GM23338 (cell line): Measurements from ENCODE around the gene NPHP3. TPM values are rescaled to one million over a fixed set of nuclear protein-coding genes. Genes with fewer than 3 reads are reported as not detected.

Source experiments
- ATAC-seq: fragments of 200-7000 bp; cut with Tn5 transposase; 3 replicates; pipeline ENCODE4 v1.9.1; 2020
- DNase-seq: peaks from one replicate; pipeline ENCODE4 v3.0.0-alpha.2; 2015; ENCODE audit warnings: low spot score
- H2AFZ ChIP-seq: fragments of 200-600 bp; sonication (generic); 2 replicates; pipeline ENCODE4 v1.8.0; 2016; ENCODE audit warnings: antibody characterized with exemption, mild to moderate bottlenecking, moderate library complexity
- H3F3A ChIP-seq: fragments of 200-600 bp; sonication (generic); replicated peaks from 2 replicates; pipeline ENCODE4 v1.8.0; 2017; ENCODE audit warnings: antibody characterized with exemption, mixed run types, low read depth
- H3K27ac ChIP-seq: fragments of 200-600 bp; sonication (generic); 2 replicates; pipeline ENCODE4 v1.6.1; 2016; ENCODE audit warnings: low read depth
- H3K27me3 ChIP-seq: fragments of 200-600 bp; sonication (generic); 2 replicates; pipeline ENCODE4 v1.8.0; 2016; ENCODE audit warnings: mild to moderate bottlenecking, mixed run types, moderate library complexity; ENCODE audit not compliant: insufficient read depth
- H3K36me3 ChIP-seq: fragments of 200-600 bp; sonication (generic); 2 replicates; pipeline ENCODE4 v1.8.0; 2016; ENCODE audit warnings: mild to moderate bottlenecking; ENCODE audit not compliant: insufficient read depth
- H3K4me1 ChIP-seq: fragments of 200-600 bp; sonication (generic); 2 replicates; pipeline ENCODE4 v1.8.0; 2016; ENCODE audit warnings: mild to moderate bottlenecking, moderate library complexity; ENCODE audit not compliant: insufficient read depth
- H3K4me2 ChIP-seq: fragments of 200-600 bp; sonication (generic); 2 replicates; pipeline ENCODE4 v1.7.1; 2017; ENCODE audit warnings: mixed run types
- H3K4me3 ChIP-seq: fragments of 200-600 bp; sonication (generic); 2 replicates; pipeline ENCODE4 v1.6.1; 2016; ENCODE audit warnings: mixed run types
- H3K79me2 ChIP-seq: fragments of 200-600 bp; sonication (generic); replicated peaks from 2 replicates; pipeline ENCODE4 v1.8.0; 2017; ENCODE audit warnings: mild to moderate bottlenecking; ENCODE audit not compliant: insufficient read depth
- H3K9me2 ChIP-seq: fragments of 200-600 bp; sonication (generic); 2 replicates; pipeline ENCODE4 v1.8.0; 2017; ENCODE audit not compliant: insufficient read depth
- H4K20me1 ChIP-seq: fragments of 200-600 bp; sonication (generic); replicated peaks from 2 replicates; pipeline ENCODE4 v1.8.0; 2017; ENCODE audit warnings: mild to moderate bottlenecking; ENCODE audit not compliant: insufficient read depth
- H3K27ac Mint-ChIP-seq: 2 replicates; pipeline ENCODE4 v1.8.0; 2020; ENCODE audit warnings: inconsistent platforms, mild to moderate bottlenecking, moderate library complexity, mixed read lengths
- H3K27me3 Mint-ChIP-seq: 3 replicates; pipeline ENCODE4 v1.8.0; 2022; ENCODE audit warnings: low read depth, mild to moderate bottlenecking, moderate library complexity, mixed read lengths, inconsistent platforms; ENCODE audit not compliant: insufficient read depth, poor library complexity
- H3K36me3 Mint-ChIP-seq: 3 replicates; pipeline ENCODE4 v1.8.0; 2021; ENCODE audit warnings: low read depth, mild to moderate bottlenecking, inconsistent platforms, moderate library complexity, mixed read lengths
- H3K4me1 Mint-ChIP-seq: 3 replicates; pipeline ENCODE4 v1.8.0; 2020; ENCODE audit warnings: mild to moderate bottlenecking, inconsistent platforms, mixed read lengths
- H3K4me3 Mint-ChIP-seq: 3 replicates; pipeline ENCODE4 v1.8.0; 2021; ENCODE audit warnings: moderate library complexity, mild to moderate bottlenecking, inconsistent platforms, mixed read lengths
- H3K9me3 Mint-ChIP-seq: 3 replicates; pipeline ENCODE4 v1.8.0; 2020; ENCODE audit warnings: moderate library complexity, mild to moderate bottlenecking, inconsistent platforms, mixed read lengths
- CREB1 ChIP-seq: fragments of 250-450 bp; sonication (Bioruptor Pico); IDR thresholded peaks from 2 replicates; pipeline ENCODE4 v1.5.0; 2020; ENCODE audit warnings: low read depth, mild to moderate bottlenecking, moderate library complexity
- CTCF ChIP-seq, 2 experiments: fragments of 200-600 bp in 1 of 2; sonication (generic) in 1 of 2; conservative IDR thresholded peaks; 2 replicates each; pipeline versions ENCODE4 v1.5.1 to v1.6.1; 2016 to 2017; ENCODE audit warnings: antibody characterized with exemption in 2 of 2, low read depth in 2 of 2, mild to moderate bottlenecking in 2 of 2, moderate library complexity in 1 of 2
- ETS1 ChIP-seq: IDR thresholded peaks from 2 replicates; pipeline ENCODE4 v1.6.1; 2016; ENCODE audit warnings: antibody characterized with exemption
- EZH2 ChIP-seq: fragments of 200-600 bp; sonication (generic); IDR thresholded peaks from one replicate; pipeline ENCODE4 v1.8.0; 2017; ENCODE audit warnings: antibody characterized with exemption, mild to moderate bottlenecking, low read depth; ENCODE audit not compliant: unreplicated experiment
- JUNB ChIP-seq: IDR thresholded peaks from one replicate; pipeline ENCODE4 v1.6.1; 2016; ENCODE audit warnings: antibody characterized with exemption; ENCODE audit not compliant: unreplicated experiment
- NANOG ChIP-seq: IDR thresholded peaks from 2 replicates; pipeline ENCODE4 v1.6.1; 2016; ENCODE audit warnings: antibody characterized with exemption, borderline replicate concordance
- POLR2AphosphoS5 ChIP-seq: IDR thresholded peaks from 2 replicates; pipeline ENCODE4 v1.6.1; 2016; ENCODE audit warnings: antibody characterized with exemption, low read depth
- STAT1 ChIP-seq: IDR thresholded peaks from one replicate; pipeline ENCODE4 v1.6.1; 2016; ENCODE audit warnings: antibody characterized with exemption; ENCODE audit not compliant: unreplicated experiment
- ZNF462 ChIP-seq: fragments of 250-450 bp; sonication (Bioruptor Pico); IDR thresholded peaks from 2 replicates; pipeline ENCODE4 v1.5.0; 2020; ENCODE audit warnings: mild to moderate bottlenecking, moderate library complexity
- polyA plus RNA-seq: library from polyadenylated mRNA; unstranded; fragments of >200 nt; fragmentation: Nextera tagmentation; extraction: Ambion mirVana; gene quantifications from 2 replicates; pipeline ENCODE4 v1.2.1, GENCODE V29; 2016
- total RNA-seq: library from RNA; depleted of rRNA; stranded (reverse); fragments of >200 nt; shearing (Covaris generic); gene quantifications from 2 replicates; pipeline ENCODE4 v1.2.3, GENCODE V29; 2014

Gene NPHP3
- total and polyA plus RNA-seq, 2 experiments from 2014 or later = 8.4 to 12.0 TPM

GRCh38 chr3:132659365-132660051 is 62.7 kb downstream of the NPHP3 start, which contains the start of gene ACAD11:
Gene ACAD11, minus strand, starts transcription at chr3:132659809. Its CDS starts 58 bp downstream, at chr3:132659751.
- H3K27me3 Mint-ChIP-seq = no peaks in the 10 kb centered on the region
- Histone ChIP-seq H3K4me1 (no peaks in the 10 kb centered on the region; the same call in 1 of the 2 replicates), H2AFZ (peak within 1 kb of the TSS; percentile 98), H3F3A (no peaks in the 10 kb centered on the region), H3K27ac (peak within 1 kb of the TSS; percentile 73), H3K4me2 (peak within 1 kb of the TSS; percentile 94), H3K27me3 (no peaks in the 10 kb centered on the region), H3K9me2 (no peaks in the 10 kb centered on the region), H3K4me3 (peak within 1 kb of the TSS; percentile 89), H4K20me1 (no peaks in the 10 kb centered on the region), H3K36me3 (no peaks in the 10 kb centered on the region), H3K79me2 (peaks cover 38% of the 10 kb centered on the region)
- ATAC-seq (peak; percentile 84), DNase-seq (peak; percentile 75)
- H3K4me3 Mint-ChIP-seq = peak within 1 kb of the TSS; percentile 98
- TF ChIP-seq STAT1 (no peak), POLR2AphosphoS5 (peak; percentile 57; the same call in 1 of the 2 replicates), ZNF462 (no peak), CTCF (conservative IDR thresholded peaks at IDR 0.05; ENCODE audit: low read depth in 2 of 2) (peak; percentile 55 to 57), NANOG (no peak), ETS1 (no peak), JUNB (no peak), EZH2 (no peak), CREB1 (no peak)
- no peaks in the 10 kb centered on the region for H3K9me3 Mint-ChIP-seq
- H3K4me1 Mint-ChIP-seq = peaks cover 12% of the 10 kb centered on the region; the same call in 2 of the 3 replicates
- H3K27ac Mint-ChIP-seq = peak within 1 kb of the TSS; percentile 95
- no peaks in the 10 kb centered on the region for H3K36me3 Mint-ChIP-seq
